Spleen (tissue), 11 donors: Measurements from ENCODE around the gene MUC3A. TPM values are rescaled to one million over a fixed set of nuclear protein-coding genes. Genes with fewer than 3 reads are reported as not detected.
"Not testable (repeated sequence)": the region's sequence is repeated elsewhere in the genome, so short reads cannot be mapped to it uniquely, and the experiment has no call there.

Experiments
- DNase-seq: peaks from one replicate; pipeline ENCODE4 v3.0.0-alpha.2; 2020
- H3K27ac ChIP-seq, 8 donors: fragments of 200-600 bp; sonication (generic) in 7 of 8; 1 replicate in 4 of 8; 2 replicates in 4 of 8; pipeline versions ENCODE4 v1.5.0 to v1.8.0; 2016 to 2021; ENCODE audit warnings: inconsistent platforms in 4 of 8, mild to moderate bottlenecking in 4 of 8, moderate library complexity in 1 of 8
- H3K27me3 ChIP-seq, 7 donors: fragments of 200-600 bp; sonication (generic) in 6 of 7; replicated peaks in 1 of 7; 1 replicate in 4 of 7; 2 replicates in 3 of 7; pipeline versions ENCODE4 v1.5.0 to v1.8.0; 2016 to 2021; ENCODE audit warnings: inconsistent platforms in 3 of 7, mild to moderate bottlenecking in 1 of 7
- H3K36me3 ChIP-seq, 6 donors: fragments of 200-600 bp; sonication (generic) in 5 of 6; 1 replicate in 4 of 6; 2 replicates in 2 of 6; pipeline versions ENCODE4 v1.5.0 to v1.8.0; 2016 to 2021; ENCODE audit warnings: inconsistent platforms in 2 of 6
- H3K4me1 ChIP-seq, 6 donors: fragments of 200-600 bp; sonication (generic) in 5 of 6; 1 replicate in 3 of 6; 2 replicates in 3 of 6; pipeline versions ENCODE4 v1.5.0 to v1.8.0; 2016 to 2021; ENCODE audit warnings: inconsistent platforms in 3 of 6
- H3K4me3 ChIP-seq, 8 donors: fragments of 200-600 bp; sonication (generic) in 7 of 8; 1 replicate in 4 of 8; 2 replicates in 4 of 8; pipeline versions ENCODE4 v1.5.0 to v1.8.0; 2016 to 2021; ENCODE audit warnings: inconsistent platforms in 4 of 8, mild to moderate bottlenecking in 4 of 8, moderate library complexity in 2 of 8
- H3K9me3 ChIP-seq, 8 donors: fragments of 200-600 bp; sonication (generic) in 7 of 8; 1 replicate in 4 of 8; 2 replicates in 4 of 8; pipeline versions ENCODE4 v1.5.0 to v1.8.0; 2016 to 2021; ENCODE audit warnings: inconsistent platforms in 4 of 8
- POLR2A ChIP-seq, 3 donors: fragments of 450-650 bp; IDR thresholded peaks; one replicate each; pipeline ENCODE4 v1.5.1; 2017; ENCODE audit warnings: antibody characterized with exemption in 3 of 3, mild to moderate bottlenecking in 1 of 3
- POLR2AphosphoS5 ChIP-seq, 3 donors: sonication (generic); formaldehyde crosslinking; IDR thresholded peaks; one replicate each; pipeline ENCODE4 v1.5.1; 2017; ENCODE audit warnings: antibody characterized with exemption in 3 of 3
- WGBS, 5 donors: extraction: QIAGEN DNeasy Blood & Tissue Kit in 3 of 5; methylation state at CpG; one replicate each; pipeline versions ENCODE4 v1.1.5 to v1.1.7; 2013 to 2018; 5-methylcytosine and 5-hydroxymethylcytosine counted together
- intact Hi-C: fragments of 100-400 bp; cut with DNase I; formaldehyde crosslinking; loops from one replicate; pipeline ENCODE4 v1.15.0; 2023; ENCODE audit warnings: low total_unique reads
- polyA plus RNA-seq, 3 donors: library from polyadenylated mRNA; stranded (reverse); fragments of 200-250 nt; gene quantifications; one replicate each; pipeline ENCODE4 v1.2.1, GENCODE V29; 2013
- total RNA-seq, 7 donors: library from RNA; depleted of rRNA in 3 of 7; stranded (reverse); fragments of >200 nt in 3 of 7; fragmentation: NEBNext Ultra II Directional in 4 of 7; extraction: Animal tissue kit (Norgen Biotek cat#: 25700) in 4 of 7; gene quantifications; one replicate each; pipeline versions ENCODE4 v1.1.0 to v1.2.1, GENCODE V29; 2016 to 2021
- TF ChIP-seq, protein P1 (sequence below), 11 experiments: fragments of 200-600 bp in 7 of 11; fragments of 450-650 bp in 4 of 11; sonication (generic) in 4 of 11; IDR thresholded peaks in 8 of 11; conservative IDR thresholded peaks in 3 of 11; 1 replicate in 7 of 11; 2 replicates in 4 of 11; pipeline versions ENCODE4 v1.4.0 to v1.8.0; 2016 to 2021; ENCODE audit warnings: antibody characterized with exemption in 11 of 11, inconsistent platforms in 4 of 11, mild to moderate bottlenecking in 1 of 11
- donor health status: healthy with polysubstance abuse.
- donor health status: DM: no; HTN: no; CAD: no; lungs with moderate emphysema.
- donor health status: DM: no; HTN: no; CAD: no.
- donor health status: Bipolar disorder and iron deficiency.
- donor health status: healthy.
- donor health status: DM: no; HTN: no; CAD: no.
- donor health status: DM: yes; HTN: yes; CAD: no.

The MUC3A gene
- total and polyA plus RNA-seq, 10 donors: 0.07 to 0.73 (median 0.28) TPM

DNA sequence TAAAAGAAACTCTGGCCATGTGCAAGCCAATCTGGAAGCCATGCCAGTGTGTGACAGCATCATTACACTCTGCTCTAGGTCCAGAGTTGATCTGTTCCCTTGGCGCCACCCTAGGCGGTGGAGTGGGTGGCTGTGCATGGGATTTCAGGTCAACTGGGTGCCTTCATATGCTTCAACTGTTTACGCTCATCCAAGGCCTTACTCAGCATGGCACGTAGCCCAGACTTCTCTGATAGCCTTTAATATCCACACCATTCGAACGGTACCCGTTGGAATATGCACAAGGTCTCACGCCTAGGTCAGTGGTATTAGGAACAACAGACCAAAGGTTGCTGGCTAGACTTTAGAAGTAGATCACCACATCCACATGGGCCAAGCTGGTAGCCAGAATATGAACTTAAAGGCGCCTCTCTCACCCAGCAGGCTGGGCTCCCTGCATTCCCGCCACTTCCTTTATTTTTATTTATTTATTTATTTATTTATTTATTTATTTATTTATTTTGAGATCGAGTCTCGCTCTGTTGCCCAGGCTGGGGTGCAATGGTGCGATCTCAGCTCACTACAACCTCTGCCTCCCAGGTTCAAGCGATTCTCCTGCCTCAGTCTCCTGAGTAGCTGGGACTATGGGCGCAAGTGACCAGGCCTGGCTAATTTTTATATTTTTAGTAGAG lies 35.0 kb upstream of the MUC3A start:
- Histone ChIP-seq H3K4me1 (peaks cover 0 to 5% (median 0%) of the 10 kb centered on the region in 6 donors), H3K9me3 (no peaks in the 10 kb centered on the region), H3K4me3 (no peak overlapping the region), H3K27me3 (peaks cover 0 to 21% (median 0%) of the 10 kb centered on the region in 7 donors), H3K27ac (no peak overlapping the region), H3K36me3 (no peaks in the 10 kb centered on the region)
- 88 to 93% (median 90%) methylated on average over 15 of the region's 15 CpGs for WGBS, 5 donors
- intact Hi-C loops: no loop called here
- peak; percentile 31 for DNase-seq
- TF ChIP-seq, protein P1, sequence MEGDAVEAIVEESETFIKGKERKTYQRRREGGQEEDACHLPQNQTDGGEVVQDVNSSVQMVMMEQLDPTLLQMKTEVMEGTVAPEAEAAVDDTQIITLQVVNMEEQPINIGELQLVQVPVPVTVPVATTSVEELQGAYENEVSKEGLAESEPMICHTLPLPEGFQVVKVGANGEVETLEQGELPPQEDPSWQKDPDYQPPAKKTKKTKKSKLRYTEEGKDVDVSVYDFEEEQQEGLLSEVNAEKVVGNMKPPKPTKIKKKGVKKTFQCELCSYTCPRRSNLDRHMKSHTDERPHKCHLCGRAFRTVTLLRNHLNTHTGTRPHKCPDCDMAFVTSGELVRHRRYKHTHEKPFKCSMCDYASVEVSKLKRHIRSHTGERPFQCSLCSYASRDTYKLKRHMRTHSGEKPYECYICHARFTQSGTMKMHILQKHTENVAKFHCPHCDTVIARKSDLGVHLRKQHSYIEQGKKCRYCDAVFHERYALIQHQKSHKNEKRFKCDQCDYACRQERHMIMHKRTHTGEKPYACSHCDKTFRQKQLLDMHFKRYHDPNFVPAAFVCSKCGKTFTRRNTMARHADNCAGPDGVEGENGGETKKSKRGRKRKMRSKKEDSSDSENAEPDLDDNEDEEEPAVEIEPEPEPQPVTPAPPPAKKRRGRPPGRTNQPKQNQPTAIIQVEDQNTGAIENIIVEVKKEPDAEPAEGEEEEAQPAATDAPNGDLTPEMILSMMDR (IDR thresholded peaks at IDR 0.05 in 8 of 11, conservative IDR thresholded peaks at IDR 0.05 in 3 of 11): no peak
- TF ChIP-seq POLR2A (IDR thresholded peaks at IDR 0.05) (no peak), POLR2AphosphoS5 (IDR thresholded peaks at IDR 0.05) (no peak)

DNA sequence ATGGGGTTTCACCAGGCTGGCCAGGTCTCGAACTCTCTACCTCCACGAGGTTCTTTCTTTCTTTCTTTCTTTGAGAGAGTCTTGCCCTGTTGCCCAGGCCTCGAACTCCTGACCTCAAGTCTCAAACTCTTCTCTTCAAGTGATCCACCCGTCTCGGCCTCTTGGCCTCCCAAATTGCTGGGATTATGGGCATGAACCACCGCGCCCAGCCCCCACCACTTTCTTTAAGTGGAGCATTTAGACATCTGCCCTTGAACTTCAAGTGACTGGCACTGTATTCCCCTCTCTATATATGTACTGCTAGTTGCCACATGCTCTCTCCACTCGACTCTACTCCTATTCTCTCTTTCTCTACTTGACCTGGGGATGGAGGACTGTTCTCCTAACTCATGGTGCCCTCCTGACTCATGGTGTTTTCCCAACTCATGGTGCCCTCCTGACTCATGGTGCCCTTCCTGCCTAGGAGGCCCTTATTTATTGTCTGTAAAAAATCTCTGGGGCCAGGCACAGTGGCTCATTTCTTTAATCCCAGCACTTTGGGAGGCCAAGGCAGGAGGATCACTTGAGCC lies 34.4 kb upstream of the MUC3A start:
- intact Hi-C loops: no loop called here
- TF ChIP-seq, protein P1 (IDR thresholded peaks at IDR 0.05 in 8 of 11, conservative IDR thresholded peaks at IDR 0.05 in 3 of 11): no peak
- TF ChIP-seq POLR2A (IDR thresholded peaks at IDR 0.05) (no peak), POLR2AphosphoS5 (IDR thresholded peaks at IDR 0.05) (no peak)
- Histone ChIP-seq H3K27ac (no peak overlapping the region), H3K4me1 (peaks cover 0 to 5% (median 0%) of the 10 kb centered on the region in 6 donors), H3K9me3 (no peaks in the 10 kb centered on the region), H3K36me3 (no peaks in the 10 kb centered on the region), H3K27me3 (peaks cover 0 to 22% (median 0%) of the 10 kb centered on the region in 7 donors), H3K4me3 (no peak overlapping the region)
- WGBS, 5 donors: 76 to 84% (median 82%) methylated on average over 8 of the region's 8 CpGs
- peak; percentile 27 for DNase-seq

DNA sequence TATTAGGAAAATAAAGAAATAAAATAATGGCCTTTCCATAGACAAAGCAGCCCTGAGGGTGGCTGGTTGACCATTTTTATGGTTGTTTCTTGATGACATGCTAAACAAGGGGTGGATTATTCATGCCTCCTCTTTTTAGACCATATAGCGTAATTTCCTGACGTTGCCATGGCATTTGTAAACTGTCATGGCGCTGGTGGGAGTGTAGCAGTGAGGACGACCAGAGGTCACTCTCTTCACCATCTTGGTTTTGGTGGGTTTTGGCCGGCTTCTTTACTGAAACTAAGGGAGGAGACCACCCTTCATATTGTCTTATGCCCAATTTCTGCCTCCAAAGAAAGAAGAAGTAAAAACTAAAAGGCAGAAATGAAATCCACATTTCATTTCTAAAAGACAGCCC lies 30.0 kb upstream of the MUC3A start:
- 77 to 87% (median 85%) methylated on average over 5 of the region's 5 CpGs for WGBS, 5 donors
- intact Hi-C loops, H3K4me3 ChIP-seq, H3K36me3 ChIP-seq, DNase-seq, H3K4me1 ChIP-seq, H3K9me3 ChIP-seq, H3K27ac ChIP-seq: not testable (repeated sequence)
- H3K27me3 ChIP-seq: peaks cover 0 to 13% (median 0%) of the 10 kb centered on the region in 7 donors

DNA sequence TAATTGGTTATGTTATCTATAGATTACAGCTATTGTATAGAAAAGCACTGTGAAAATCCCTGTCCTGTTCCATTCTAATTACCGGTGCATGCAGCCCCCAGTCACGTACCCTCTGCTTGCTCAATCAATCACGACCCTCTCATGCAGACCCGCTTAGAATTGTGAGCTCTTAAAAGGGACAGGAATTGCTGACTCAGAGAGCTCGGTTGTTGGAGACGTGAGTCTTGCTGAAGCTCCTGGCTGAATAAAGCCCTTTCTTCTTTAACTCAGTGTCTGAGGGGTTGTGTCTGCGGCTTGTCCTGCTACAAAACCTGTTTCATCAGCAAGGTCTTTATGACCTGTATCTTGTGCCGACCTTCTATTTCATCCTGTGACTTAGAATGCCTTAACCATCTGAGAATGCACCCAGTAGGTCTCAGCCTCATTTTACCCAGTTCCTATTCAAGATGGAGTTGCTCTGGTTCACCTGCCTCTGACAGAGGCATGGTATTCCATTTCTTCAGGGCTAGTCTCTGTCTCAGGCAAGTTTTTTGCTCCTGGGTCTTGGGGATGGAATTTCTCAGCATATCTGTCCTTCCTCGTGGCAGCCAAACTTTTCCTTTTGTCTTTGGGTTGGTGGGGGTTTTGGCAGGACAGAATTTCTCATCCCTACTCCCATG lies 29.4 kb upstream of the MUC3A start:
- H3K4me1 ChIP-seq, H3K27ac ChIP-seq, intact Hi-C loops, H3K36me3 ChIP-seq, H3K4me3 ChIP-seq, H3K9me3 ChIP-seq: not testable (repeated sequence)
- peaks cover 0 to 13% (median 0%) of the 10 kb centered on the region in 7 donors for H3K27me3 ChIP-seq
- DNase-seq: peak; percentile 1
- 71 to 78% (median 74%) methylated on average over 9 of the region's 9 CpGs for WGBS, 5 donors

DNA sequence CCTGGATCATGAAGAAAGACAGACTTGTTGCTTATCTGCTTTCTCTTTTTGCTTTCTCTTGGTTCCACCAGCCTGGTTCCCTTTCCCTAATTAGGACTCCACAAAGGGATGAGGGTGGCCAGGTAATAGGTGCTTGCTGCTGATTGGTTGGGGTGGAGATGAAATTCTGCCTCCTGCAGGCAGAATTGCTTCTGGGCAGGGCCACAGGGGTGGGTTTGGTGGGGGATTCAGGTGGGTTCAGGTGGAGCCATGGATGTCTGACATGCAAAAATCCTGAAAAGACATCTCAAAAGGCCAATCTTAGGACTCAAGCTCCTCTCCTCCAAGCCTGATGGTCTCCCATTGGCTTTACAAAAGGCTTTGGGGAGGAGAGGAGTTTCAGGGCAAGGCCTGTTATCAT lies 28.3 kb upstream of the MUC3A start:
- intact Hi-C loops: no loop called here
- H3K4me3 ChIP-seq: no peak overlapping the region
- H3K27ac ChIP-seq: no peak overlapping the region
- H3K36me3 ChIP-seq: no peaks in the 10 kb centered on the region
- DNase-seq: peak; percentile 21
- no peaks in the 10 kb centered on the region for H3K9me3 ChIP-seq
- H3K27me3 ChIP-seq: peaks cover 0 to 13% (median 0%) of the 10 kb centered on the region in 7 donors
- H3K4me1 ChIP-seq: no peaks in the 10 kb centered on the region
- TF ChIP-seq, protein P1 (IDR thresholded peaks at IDR 0.05 in 8 of 11, conservative IDR thresholded peaks at IDR 0.05 in 3 of 11): no peak
- TF ChIP-seq POLR2A (IDR thresholded peaks at IDR 0.05): no peak
- TF ChIP-seq POLR2AphosphoS5 (IDR thresholded peaks at IDR 0.05): no peak

DNA sequence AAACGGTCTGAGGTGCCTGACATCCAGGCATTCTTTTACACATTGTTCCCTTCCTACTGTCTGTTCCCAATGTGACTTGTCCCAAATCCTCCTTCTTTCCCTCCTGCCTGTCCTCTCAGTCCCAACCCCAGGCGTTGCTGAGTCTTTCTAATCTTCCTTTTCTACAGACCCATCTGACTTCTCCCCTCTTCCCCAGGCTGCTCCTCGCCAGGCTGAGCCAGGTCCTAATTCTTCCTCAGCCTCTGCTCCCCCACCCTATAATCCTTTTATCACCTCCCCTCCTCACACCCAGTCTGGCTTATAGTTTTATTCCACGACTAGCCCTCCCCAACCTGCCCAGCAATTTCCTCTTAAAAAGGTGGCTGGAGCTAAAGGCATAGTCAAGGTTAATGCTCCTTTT lies 25.7 kb upstream of the MUC3A start:
- H3K27ac ChIP-seq, H3K36me3 ChIP-seq, H3K4me1 ChIP-seq, intact Hi-C loops, H3K9me3 ChIP-seq, H3K4me3 ChIP-seq: not testable (repeated sequence)
- DNase-seq: peak; percentile 12
- peaks cover 0 to 13% (median 0%) of the 10 kb centered on the region in 7 donors for H3K27me3 ChIP-seq
- WGBS, 5 donors: 53 to 59% (median 55%) methylated on average over 4 of the region's 4 CpGs
